Pancreas (tissue), 10 donors: ENCODE measurements around the gene HERC2. TPM values are rescaled to one million over a fixed set of nuclear protein-coding genes. Genes with fewer than 3 reads are reported as not detected.

ENCODE experiments used
- ATAC-seq, 4 donors: fragments of 200-7000 bp; cut with Tn5 transposase; one replicate each; pipeline versions ENCODE4 v1.8.0 to v1.9.1; 2020; ENCODE audit warnings: mild to moderate bottlenecking in 4 of 4, moderate library complexity in 4 of 4
- DNase-seq, 6 donors: peaks; one replicate each; pipeline ENCODE4 v3.0.0-alpha.2; 2020
- FAIRE-seq: peaks from 2 replicates; lab custom pipeline; 2012; peaks lifted over from hg19 to GRCh38; lab: Jason Lieb, UNC
- H3K27ac ChIP-seq, 4 donors: fragments of 200-600 bp; sonication (generic); 1 replicate in 3 of 4; 2 replicates in 1 of 4; pipeline versions ENCODE4 v1.5.0 to v1.8.0; 2020
- H3K27me3 ChIP-seq, 4 donors: fragments of 200-600 bp; one replicate each; pipeline ENCODE4 v1.8.0; 2021
- H3K36me3 ChIP-seq, 3 donors: fragments of 200-600 bp; sonication (generic) in 1 of 3; one replicate each; pipeline versions ENCODE4 v1.5.0 to v1.8.0; 2020 to 2021
- H3K4me1 ChIP-seq, 3 donors: fragments of 200-600 bp; one replicate each; pipeline ENCODE4 v1.8.0; 2021
- H3K4me3 ChIP-seq, 4 donors: fragments of 200-600 bp; sonication (generic) in 2 of 4; one replicate each; pipeline versions ENCODE4 v1.5.0 to v1.8.0; 2020 to 2021
- H3K9me3 ChIP-seq, 4 donors: fragments of 200-600 bp; one replicate each; pipeline ENCODE4 v1.8.0; 2021
- CTCF ChIP-seq, 4 donors: fragments of 200-600 bp; sonication (generic) in 3 of 4; IDR thresholded peaks; one replicate each; pipeline versions ENCODE4 v1.5.0 to v1.8.0; 2021; ENCODE audit warnings: antibody characterized with exemption in 4 of 4
- WGBS, 2 donors: extraction: QIAGEN DNeasy Blood & Tissue Kit; methylation state at CpG; one replicate each; pipeline ENCODE4 v1.1.7; 2013; 5-methylcytosine and 5-hydroxymethylcytosine counted together
- intact Hi-C, 3 donors: fragments of 100-400 bp; cut with DNase I; formaldehyde crosslinking; loops; one replicate each; pipeline versions ENCODE4 v1.11.1 to v1.14.2; 2022
- polyA plus RNA-seq, 2 donors: library from polyadenylated mRNA; stranded (reverse); fragments of 200-250 nt; gene quantifications; one replicate each; pipeline ENCODE4 v1.2.3, GENCODE V29; 2013
- total RNA-seq, 6 donors: library from RNA; stranded (reverse); fragmentation: NEBNext Ultra II Directional in 4 of 6; extraction: Animal tissue kit (Norgen Biotek cat#: 25700) in 4 of 6; gene quantifications; one replicate each; pipeline versions ENCODE4 v1.2.1 to v1.2.4, GENCODE V29; 2021 to 2023
- donor health status: healthy with polysubstance abuse.
- donor health status: DM: no; HTN: no; CAD: no; lungs with moderate emphysema.
- donor health status: DM: no; HTN: no; CAD: no.
- donor health status: control.
- donor health status: control.
- donor health status: Bipolar disorder and iron deficiency.
- donor health status: DM: yes; HTN: yes; CAD: no.
- donor health status: DM: no; HTN: no; CAD: no.
- donor health status: DM: no; HTN: no; CAD: no.
- donor health status: DM: yes; HTN: yes; CAD: no.

Gene HERC2
- total and polyA plus RNA-seq, 8 donors = 23.7 to 38.7 (median 26.4) TPM

- FAIRE-seq (no peak), ATAC-seq (no peak), DNase-seq (no peak)
- Histone ChIP-seq H3K27me3 (no peaks in the 10 kb centered on the region), H3K27ac (no peak overlapping the region), H3K4me1 (no peaks in the 10 kb centered on the region), H3K4me3 (no peak overlapping the region), H3K36me3 (peaks cover 0 to 25% (median 24%) of the 10 kb centered on the region in 3 donors), H3K9me3 (no peaks in the 10 kb centered on the region)
- intact Hi-C loops = no loop called here
- no peak for TF ChIP-seq CTCF (IDR thresholded peaks at IDR 0.05)
- 88% methylated on average over 13 of the region's 13 CpGs for WGBS, 2 donors
Measured at GRCh38 chr15:28131946-28132345, 190.0 kb downstream of the HERC2 start.

- DNase-seq = no peak
- no peaks in the 10 kb centered on the region for H3K4me1 ChIP-seq
- ATAC-seq = no peak
- H3K27ac ChIP-seq = no peak overlapping the region
- H3K36me3 ChIP-seq = peaks cover 0 to 25% (median 24%) of the 10 kb centered on the region in 3 donors
- H3K4me3 ChIP-seq = no peak overlapping the region
- no peak for FAIRE-seq
- H3K27me3 ChIP-seq = no peaks in the 10 kb centered on the region
- H3K9me3 ChIP-seq = no peaks in the 10 kb centered on the region
- TF ChIP-seq CTCF (IDR thresholded peaks at IDR 0.05) = no peak
- 96 to 98% methylated on average over 13 of the region's 13 CpGs for WGBS, 2 donors
- intact Hi-C loops = no loop called here
Measured at GRCh38 chr15:28131400-28131799, 190.6 kb downstream of the HERC2 start.

- WGBS, 2 donors = 92 to 93% methylated on average over 7 of the region's 7 CpGs
- Histone ChIP-seq H3K36me3 (peaks cover 0 to 25% (median 24%) of the 10 kb centered on the region in 3 donors), H3K27me3 (no peaks in the 10 kb centered on the region), H3K9me3 (no peaks in the 10 kb centered on the region), H3K4me1 (no peaks in the 10 kb centered on the region), H3K27ac (no peak overlapping the region), H3K4me3 (no peak overlapping the region)
- ATAC-seq (no peak), DNase-seq (no peak), FAIRE-seq (no peak)
- intact Hi-C loops = no loop called here
- no peak for TF ChIP-seq CTCF (IDR thresholded peaks at IDR 0.05)
Measured at GRCh38 chr15:28130651-28131050, 191.3 kb downstream of the HERC2 start.

GRCh38 chr15:28129231-28129848 is 192.6 kb downstream of the HERC2 start:
- no peak for TF ChIP-seq CTCF (IDR thresholded peaks at IDR 0.05)
- ATAC-seq (no peak), DNase-seq (no peak), FAIRE-seq (no peak)
- Histone ChIP-seq H3K27ac (no peak overlapping the region), H3K9me3 (no peaks in the 10 kb centered on the region), H3K36me3 (peaks cover 0 to 30% (median 24%) of the 10 kb centered on the region in 3 donors), H3K27me3 (no peaks in the 10 kb centered on the region), H3K4me3 (no peak overlapping the region), H3K4me1 (no peaks in the 10 kb centered on the region)
- intact Hi-C loops = no loop called here
- 94 to 99% methylated on average over 8 to 9 of the region's 9 CpGs for WGBS, 2 donors

- H3K4me3 ChIP-seq = no peak overlapping the region
- WGBS, 2 donors = 84 to 89% methylated on average over 11 of the region's 11 CpGs
- DNase-seq (peak in 1 of 6 donors; percentile 34), FAIRE-seq (no peak), ATAC-seq (peak in 2 of 4 donors; percentile 11 to 14)
- H3K27me3 ChIP-seq = no peaks in the 10 kb centered on the region
- no peak for TF ChIP-seq CTCF (IDR thresholded peaks at IDR 0.05)
- intact Hi-C loops = no loop called here
- no peaks in the 10 kb centered on the region for H3K9me3 ChIP-seq
- H3K4me1 ChIP-seq = no peaks in the 10 kb centered on the region
- H3K27ac ChIP-seq = no peak overlapping the region
- H3K36me3 ChIP-seq = peaks cover 0 to 33% (median 24%) of the 10 kb centered on the region in 3 donors
Measured at GRCh38 chr15:28128031-28128430, 193.9 kb downstream of the HERC2 start.
